ENCODE results near the gene VNN1.

GRCh38 chr6:132719736-132720448 is 6.0 kb upstream of the VNN1 start:
- TF ChIP-seq EP300 (IDR thresholded peaks at IDR 0.05): no peak
- no peak for TF ChIP-seq CTCF (IDR thresholded peaks at IDR 0.05)
- TF ChIP-seq POLR2A (IDR thresholded peaks at IDR 0.05): no peak
